CD4-positive, alpha-beta T cell treated with Interleukin-2 at 100 ng/mL for 4 hours (primary cell): ENCODE results near the gene SOX9.

Source experiments
- DNase-seq: peaks from one replicate; pipeline ENCODE4 v3.0.0-alpha.2; 2020; ENCODE audit warnings: low spot score

The SOX9 gene

DNA sequence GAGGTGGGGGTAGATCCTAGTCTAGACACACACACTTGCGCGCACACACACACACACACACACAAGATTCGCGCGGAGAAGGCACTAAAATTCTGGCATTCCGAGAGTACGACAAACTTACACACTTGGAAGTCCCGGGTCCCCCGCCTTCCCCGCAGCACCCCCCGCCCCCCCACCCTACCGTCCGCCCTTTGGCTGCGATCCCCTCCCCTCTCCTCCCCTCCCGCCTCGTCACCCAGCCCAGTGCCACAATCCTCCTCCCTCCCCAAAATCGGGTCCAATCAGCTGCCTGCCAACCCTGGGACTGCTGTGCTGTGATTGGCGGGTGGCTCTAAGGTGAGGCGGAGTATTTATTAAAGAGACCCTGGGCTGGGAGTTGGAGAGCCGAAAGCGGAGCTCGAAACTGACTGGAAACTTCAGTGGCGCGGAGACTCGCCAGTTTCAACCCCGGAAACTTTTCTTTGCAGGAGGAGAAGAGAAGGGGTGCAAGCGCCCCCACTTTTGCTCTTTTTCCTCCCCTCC, at the start of gene SOX9:
Gene SOX9 (plus strand): TSS at position 379 of the 522 bp plus-strand sequence. CDS start 372 bp downstream, outside the sequence.
- DNase-seq: no peak

DNA sequence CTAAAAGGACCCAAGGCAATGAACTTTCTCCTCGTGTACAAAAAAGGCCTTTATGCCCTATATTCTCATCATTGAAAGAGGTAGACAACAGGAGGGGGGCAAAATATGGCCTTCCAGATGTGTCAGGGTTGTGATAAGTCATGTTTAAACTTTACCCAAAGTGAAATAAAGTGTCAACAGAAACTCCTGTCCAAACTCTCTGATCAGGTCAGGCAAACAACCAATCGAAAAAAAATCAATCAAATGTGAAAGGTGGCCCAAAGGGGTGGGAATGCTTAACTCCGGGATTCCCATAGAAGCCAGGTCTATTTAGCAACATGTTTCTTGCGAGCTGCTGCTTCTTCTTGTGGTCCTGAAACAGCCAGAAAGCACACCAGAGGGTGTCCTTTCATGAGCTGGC, 49.5 kb upstream of the SOX9 start:
- DNase-seq: no peak

DNA sequence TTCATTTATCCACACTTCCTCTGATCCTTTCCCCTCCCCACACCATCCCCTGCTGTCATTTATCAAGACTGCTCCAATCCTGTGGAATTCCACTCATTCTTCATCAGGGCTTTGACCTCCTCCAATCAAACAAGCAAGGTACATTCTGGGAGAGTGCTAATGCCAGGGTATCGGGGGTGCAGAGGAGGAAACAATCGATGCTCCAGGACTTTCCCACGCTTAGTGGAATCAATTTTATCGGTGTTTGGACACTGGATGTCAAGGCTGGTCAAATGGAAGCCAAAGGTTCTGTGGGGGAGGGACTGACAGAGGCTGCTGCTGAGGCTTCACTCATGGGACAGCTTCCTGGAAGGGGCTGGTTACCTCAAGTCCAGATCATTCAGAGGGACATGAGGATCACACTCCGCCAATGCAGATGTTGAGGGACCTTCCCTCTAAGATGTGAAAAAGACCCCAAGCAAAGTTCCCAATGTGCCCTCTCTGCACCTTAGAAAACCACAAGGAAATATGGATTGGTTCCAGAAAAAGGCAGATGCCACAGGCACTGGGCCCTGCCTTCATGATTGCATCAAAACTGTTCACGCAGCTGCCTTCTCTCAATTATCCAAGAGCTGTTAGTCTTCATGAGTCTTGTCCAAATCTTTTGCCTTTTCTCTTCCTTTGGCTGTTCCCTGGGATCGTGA, 44.7 kb upstream of the SOX9 start:
- DNase-seq: no peak

DNA sequence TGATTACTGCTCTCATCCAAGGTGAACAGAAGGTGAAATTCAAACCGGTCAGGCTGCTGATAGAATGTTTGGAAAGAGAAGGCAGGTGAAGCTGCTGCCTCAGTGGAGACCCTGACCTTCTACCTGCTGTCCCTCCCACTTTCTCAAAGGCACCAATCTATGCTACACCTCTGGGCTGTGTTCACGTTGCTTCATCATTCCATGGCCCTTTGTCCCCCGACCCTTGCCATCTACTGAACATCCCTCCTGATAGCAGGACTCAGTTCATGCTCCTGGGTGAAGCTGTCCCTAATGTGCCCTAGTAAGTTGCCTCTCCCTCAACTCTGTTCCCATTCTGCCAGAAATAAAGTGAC, 44.2 kb upstream of the SOX9 start:
- DNase-seq: no peak

DNA sequence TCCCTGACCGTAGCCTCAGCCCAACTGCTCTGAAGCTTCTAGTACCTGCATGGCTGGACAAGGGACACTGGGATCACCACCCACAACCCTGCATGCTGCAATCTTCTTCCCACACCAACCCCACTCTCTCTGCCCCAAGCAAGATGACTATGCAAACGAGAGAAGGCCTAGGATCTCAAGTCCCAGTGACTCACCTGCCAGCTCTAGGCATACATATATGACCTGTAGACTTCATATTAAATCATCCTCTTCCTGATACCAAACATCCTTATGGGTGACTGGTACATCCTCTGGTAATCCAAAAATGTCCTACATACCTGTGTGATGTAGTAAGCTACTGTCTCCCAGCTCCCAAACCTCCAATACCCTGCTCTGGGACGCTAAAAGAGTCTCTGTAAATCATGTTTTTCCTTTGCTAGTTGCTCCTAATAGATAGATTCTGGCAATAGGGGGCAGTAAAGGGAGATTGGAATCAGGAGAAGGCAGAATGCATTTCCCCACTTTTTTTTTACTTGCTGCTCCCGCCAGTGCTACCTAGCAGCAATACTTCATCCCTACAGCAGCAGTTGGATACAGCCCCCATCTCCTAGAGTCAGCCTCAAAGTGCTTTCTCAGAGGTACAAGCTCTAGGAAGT, 43.4 kb upstream of the SOX9 start:
- no peak for DNase-seq

DNA sequence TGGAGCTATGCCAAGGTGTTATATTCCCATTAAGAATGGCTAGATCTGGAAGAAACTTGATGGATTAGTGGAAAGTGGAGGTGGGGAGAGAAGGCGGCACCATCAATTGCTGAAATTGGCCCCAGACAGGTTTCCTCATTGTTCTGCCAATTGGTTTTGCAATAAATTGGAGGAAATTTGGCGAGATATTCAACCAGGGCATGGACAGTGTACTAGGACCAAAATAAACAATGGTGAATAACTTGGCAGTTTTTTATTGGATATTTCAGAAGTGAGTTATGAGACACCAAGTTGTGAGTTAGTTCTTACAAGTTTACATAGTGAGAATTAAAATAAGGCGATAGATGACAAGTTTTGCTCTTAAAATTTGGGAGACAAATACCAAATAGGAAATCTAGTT, 41.1 kb upstream of the SOX9 start:
- no peak for DNase-seq

DNA sequence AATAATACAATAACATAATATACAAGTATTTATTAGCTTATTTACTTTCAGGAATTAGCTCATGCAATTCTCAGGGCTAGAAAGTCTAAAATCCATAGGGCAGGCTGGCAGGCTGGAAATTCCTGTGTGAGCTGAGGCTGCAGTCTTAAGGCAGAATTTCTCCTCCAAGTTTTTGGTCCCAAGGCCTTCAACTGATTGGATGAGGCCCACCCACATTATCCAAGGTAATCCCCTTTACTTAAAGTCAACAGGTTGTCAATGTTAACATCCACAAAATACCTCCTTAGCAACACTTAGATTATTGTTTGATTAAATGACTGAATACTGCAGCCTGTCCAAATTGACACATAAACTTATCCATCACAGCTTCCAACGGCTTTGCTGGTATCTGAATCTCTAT, 32.9 kb upstream of the SOX9 start:
- no peak for DNase-seq

DNA sequence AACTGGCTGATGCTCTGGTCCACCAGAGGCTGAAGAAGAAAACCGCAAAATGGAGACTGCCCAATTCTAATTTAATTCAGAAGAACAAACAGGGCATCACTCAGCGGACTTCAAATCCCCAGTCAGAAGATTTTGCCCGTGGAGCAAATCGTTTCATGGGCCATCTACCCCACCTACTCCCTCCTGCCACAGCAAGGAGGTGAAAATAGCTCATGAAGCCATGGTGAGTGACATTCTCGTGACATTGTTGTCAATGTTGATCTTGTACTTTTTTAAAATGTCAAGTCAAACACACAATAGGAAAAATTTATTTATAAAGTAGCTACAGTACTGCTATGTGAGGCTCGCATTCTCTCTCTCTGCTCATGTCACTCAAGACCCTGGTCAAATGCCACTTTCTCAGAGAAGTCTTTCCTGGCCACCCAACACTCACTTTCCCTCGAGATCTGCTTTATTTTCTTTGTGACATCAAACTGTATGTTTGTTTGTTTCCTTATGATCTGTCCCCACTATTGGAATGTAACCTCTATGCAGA, 31.3 kb upstream of the SOX9 start:
- no peak for DNase-seq

DNA sequence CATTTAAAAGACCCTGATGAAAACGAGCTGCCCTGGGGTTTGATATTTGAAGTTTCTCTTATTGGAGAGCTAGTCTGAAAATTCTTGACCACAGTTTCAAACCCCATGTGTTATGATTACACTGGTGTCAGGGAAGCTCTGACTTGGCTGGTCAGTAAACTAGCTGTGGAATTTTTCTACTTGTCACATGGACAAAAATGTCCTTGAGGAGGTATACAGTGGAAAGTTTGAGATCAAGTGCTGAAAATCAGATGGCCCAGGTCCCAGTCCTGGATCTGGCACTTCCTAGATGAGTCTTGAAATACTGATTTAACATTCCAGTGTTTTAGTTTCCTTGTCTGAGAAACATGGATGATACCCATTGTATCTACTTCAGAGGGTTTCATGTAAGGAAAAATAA, 30.7 kb upstream of the SOX9 start:
- no peak for DNase-seq

DNA sequence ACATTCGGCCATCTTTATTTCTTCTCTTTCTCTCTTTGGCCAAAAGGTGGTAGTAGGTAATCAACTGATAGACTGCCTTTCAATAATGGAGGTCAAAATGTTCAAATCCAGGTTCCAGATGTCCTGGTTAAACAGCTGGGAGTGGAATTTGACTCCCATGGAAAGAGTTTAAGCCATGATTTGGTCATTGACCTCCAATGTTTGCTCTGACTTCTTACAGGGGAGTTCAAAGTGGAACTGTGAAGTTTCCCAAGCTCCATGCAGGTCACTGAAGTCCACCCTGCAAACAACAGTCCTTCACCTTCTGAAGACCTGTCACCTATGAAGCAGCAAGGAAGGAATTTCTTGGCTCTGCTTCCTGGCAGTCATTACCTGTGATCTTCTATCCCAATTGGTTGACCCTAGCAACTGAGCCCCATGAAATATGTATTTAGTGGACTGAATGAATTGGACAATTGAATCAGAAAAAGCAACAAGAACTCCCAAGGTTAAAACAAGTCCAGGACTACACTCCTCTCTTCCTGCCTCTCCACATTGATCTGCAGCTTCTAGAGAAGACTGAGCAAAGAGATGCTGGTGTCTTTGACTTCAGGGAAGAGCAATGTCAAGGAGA, 28.0 kb upstream of the SOX9 start:
- DNase-seq: no peak

DNA sequence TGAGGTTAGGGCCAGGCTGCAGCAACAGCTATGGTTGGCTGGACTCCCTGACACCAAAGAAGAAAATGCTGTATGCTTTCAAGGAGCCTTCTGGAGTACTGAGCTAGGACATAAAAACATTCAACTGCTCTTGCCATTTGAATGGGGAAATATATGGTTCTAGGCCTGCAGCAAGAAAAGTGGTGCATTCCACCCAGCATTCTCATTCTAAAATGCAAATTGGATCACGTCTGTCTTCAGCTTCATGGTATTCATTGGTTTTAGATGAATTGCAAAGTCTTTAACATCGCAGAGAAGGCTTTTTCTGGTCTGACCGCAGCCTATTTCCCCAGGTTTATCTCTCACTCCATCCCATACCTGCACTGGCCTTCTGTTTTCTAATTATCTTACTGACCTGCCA, 27.1 kb upstream of the SOX9 start:
- DNase-seq: no peak

DNA sequence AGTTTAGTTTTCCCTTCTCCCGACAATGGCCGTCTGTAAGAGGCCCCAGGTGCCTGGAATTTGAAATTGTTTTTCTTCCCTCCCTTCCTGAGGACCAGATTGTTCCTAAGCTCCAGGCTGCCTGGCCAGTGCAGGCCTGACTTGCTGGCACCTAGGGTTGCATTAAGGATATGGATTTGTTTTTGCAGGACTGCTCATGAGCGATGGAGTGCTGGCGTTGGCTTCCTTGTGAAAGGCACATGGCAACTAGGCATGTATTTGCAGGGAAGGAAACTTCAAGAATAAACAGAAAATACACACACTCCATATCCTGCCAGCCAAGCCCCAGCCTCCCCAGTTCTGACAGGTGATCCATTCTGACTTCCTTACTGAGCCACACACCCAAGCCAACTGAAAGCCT, 25.5 kb upstream of the SOX9 start:
- no peak for DNase-seq

DNA sequence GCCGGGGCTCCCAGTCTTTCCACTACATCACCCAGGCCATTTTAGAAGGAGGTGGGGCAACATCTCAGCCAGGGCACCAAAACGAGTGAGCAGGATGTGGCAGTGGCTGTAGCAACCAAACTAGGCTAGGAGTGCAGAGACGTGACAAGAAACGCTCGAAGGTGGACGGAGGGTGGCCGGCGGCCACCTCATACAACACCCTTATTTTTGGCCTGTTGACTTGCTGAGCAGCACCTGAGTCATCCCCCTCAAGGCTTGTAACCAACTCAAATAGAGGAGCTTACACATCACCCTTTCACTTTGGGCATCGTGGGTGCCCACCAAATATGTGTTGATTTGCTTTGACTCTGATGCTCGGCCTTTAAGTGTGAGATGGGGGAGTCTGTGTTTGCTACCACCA, 23.7 kb upstream of the SOX9 start:
- DNase-seq: no peak

DNA sequence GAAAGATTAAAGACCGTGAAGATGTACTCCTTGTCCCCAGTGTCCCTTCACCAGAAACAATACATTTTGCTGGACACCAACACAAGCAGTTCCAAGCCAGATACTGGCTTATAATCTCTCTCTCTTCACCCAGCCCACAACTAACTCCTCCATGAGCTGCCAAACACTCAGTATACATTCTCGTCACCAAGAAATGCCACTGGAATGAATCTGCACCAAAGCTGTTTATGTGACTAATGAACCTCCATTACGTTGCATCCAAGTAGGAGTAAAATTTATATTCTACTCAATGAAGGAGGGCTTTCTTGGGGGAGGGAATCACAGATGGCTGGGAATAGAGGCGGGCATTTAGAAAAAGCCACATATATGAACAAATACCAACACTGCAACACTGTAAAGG, 20.9 kb upstream of the SOX9 start:
- DNase-seq: no peak

DNA sequence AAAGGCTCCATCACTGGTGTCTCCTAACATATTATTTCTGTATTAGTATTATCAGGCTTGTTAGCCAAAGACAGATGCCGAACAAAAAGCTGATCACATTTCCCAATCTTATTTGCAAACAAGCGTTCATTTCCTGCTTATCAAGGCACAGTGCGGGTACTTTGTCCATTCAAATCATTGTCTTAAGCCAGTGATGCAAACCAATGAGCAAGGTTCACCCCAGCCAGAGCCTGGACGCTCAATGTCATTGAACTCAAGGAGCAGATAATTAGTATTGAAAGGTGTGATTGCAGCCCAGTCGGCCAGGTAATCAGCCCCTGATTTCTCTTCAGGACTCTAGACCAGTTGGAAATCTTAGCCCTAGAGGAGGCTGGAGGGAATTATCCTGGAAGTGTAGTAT, 20.4 kb upstream of the SOX9 start:
- no peak for DNase-seq

DNA sequence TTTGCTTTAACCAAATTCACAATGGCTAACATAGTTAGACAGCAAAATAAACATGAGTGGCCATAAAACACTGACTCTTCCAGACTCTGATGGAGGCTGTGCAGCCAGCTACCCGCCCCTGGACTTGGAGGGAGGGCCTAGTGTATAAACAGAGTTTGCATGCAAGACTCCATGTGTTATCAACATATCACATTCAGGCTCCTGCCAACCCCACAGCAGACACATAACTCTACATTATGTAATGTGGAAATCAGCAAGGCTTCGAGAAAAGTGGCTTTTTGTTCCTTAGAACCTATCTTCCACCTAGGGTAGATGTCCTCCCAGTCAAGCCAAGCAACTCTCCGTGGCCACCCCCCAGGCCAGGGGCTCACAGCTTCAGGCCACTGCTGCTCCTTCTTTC, 19.3 kb upstream of the SOX9 start:
- DNase-seq: no peak

DNA sequence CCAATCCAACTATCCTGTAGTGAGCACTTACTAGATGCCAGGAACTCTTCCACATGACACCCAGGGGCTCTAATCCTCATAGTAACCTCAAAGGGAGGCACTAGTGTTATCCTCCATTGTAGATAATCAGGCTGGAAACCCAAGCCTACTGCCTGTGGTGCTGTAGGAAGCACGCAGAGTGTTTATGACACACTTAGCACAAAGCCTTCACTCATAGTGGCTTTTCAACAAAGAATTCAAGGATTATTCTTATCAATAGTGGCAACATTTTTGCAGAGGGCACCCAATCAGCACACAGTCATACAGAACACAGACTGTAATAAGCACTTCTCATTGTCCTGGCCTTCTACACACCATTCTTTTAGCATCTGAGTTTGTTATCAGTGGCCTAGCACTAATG, 18.5 kb upstream of the SOX9 start:
- DNase-seq: no peak

DNA sequence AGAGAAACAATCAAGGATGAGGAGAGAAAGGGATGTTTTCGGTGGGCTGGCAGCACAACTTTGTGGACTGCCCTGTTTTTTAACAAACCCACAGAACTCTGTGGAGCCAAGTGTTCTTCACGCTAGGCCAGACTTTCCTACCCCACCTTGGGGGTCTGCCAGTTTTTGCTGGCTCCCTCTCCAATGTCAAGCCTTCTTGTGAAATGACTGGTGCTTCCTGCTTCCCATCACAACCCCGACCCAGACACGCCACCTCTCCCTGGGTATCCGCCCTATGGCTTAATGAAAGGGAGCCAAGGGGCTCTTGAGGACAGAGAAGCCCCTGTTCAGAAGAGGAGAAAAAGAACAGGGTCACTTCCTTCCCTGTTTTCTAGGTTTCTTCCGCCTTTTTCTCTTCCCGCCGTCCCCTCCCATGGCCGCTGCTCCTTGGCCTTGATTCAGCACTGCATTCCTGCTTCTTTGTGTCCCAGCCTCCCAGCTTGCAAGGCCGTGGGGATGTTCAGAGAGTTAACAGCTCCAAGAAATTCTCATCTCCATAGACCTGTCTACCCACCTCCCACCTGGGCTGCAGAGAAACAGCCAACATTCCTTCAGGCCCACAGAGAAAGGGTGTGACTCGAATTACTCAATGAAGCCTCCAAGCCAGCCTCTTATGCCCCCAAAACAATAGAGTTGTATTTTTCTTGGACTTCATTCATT, 16.5 kb upstream of the SOX9 start:
- no peak for DNase-seq

DNA sequence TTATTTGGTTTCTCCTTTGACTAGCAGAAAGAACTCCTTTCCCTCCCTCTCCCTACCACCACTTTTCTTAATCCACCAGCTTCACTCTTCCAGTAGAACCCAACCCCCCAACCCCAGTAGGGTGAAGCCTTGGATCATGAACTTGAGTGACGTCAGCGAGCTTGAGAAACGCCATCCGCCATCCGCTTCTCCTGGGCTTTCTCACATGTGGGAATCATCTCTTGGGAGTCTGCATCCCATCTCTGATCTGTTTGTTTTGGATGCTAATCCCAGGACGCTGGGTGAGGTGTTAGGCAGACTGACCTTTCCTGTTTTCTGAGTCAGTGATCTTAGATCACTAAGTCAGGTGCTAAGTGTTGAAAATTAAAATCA, 16.0 kb upstream of the SOX9 start:
- DNase-seq: no peak

DNA sequence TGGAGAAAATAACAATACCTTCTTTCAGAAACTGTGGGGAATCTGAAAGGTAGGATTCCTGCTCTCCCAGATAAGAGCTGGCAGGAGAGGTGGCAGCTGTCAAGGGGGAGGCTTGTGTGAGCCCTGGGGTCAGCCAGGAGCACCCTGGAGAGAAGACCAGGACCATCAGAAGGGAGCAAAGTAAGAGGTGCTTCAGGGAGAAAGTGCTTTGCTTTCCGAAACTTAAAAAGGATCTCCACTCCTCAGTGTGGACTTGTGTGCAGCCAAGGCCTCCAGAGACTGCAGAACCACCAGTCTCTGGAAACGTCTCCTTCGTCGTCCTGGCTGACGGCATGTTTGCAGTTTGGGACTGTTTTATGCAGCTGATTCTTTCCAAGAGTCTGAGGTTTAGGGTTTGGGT, 13.7 kb upstream of the SOX9 start:
- no peak for DNase-seq

DNA sequence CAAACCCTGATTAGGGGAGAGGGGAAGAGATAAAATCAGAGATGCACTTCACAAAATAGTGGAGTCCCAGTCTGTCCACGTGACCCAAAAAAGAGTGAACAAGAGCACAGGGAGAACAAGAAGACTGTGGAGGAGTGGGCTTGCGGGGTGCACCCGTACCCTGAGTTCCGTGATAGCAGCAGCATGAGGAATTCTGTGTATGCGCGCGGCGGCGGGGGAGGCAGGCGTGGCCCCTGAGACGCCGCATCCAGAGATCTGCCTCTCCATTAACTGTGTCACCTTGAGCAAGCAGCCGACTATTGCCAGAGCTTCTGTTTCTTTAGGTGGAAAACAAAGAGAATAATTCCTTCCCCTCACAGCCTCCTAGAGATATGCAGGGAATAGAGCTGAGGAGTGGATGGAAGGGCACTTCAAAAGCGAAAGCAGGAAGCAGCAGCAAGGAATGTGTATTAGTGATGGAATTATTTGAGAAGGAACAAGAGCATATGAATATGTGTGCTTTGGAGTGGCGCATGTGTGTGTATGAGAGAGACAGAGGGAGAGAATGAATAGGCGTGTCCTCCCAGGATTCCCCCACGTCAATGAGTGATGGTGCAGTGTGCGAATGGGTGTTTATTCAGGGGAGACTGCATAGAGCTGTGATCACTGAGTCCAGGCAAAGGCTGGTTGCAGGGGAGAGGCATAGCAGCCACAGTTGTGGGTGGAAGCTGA, 10.4 kb upstream of the SOX9 start:
- no peak for DNase-seq

DNA sequence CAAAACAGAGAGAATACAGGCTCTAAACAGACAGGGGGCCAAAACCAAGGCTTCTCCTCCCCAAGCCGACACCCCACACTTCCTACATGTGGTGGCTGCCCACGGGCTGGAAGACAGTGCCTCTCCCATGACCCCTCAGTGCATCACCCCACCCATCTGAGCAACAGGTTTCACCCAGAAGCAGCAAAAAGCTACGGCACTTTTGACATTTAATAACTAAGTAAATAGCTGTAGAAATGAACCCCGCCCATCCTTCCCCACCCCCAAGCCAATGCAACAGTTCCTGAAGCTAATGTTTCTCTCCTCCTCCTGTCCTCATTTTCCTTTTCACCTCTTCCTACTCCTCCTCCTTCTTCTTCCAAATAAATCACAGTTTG, 9.9 kb upstream of the SOX9 start:
- DNase-seq: no peak
